Cardiac fibroblast (primary cell): Measurements from ENCODE around the gene QRSL1.

Source experiments
- DNase-seq, 2 donors: peaks; one replicate each; pipeline versions ENCODE4 v3.0.0 to v3.0.0-alpha.2; 2010; ENCODE audit warnings: low read depth in 2 of 2
- H3K4me3 ChIP-seq, 2 donors: replicated peaks in 1 of 2; 1 replicate in 1 of 2; 2 replicates in 1 of 2; pipeline ENCODE4 v1.5.1; 2011; ENCODE audit warnings: low read depth in 2 of 2, low read length in 2 of 2, mild to moderate bottlenecking in 2 of 2, moderate library complexity in 1 of 2
- CTCF ChIP-seq: IDR thresholded peaks from one replicate; pipeline ENCODE4 v1.5.1; 2011; ENCODE audit warnings: low read depth, mild to moderate bottlenecking, low read length, inconsistent platforms

QRSL1 gene

GRCh38 chr6:106666282-106667021 lies 37.1 kb downstream of the QRSL1 start:
- H3K4me3 ChIP-seq: no peak overlapping the region
- no peak for DNase-seq
- no peak for TF ChIP-seq CTCF

- DNase-seq: no peak
- no peak overlapping the region for H3K4me3 ChIP-seq
- no peak for TF ChIP-seq CTCF
Observed at GRCh38 chr6:106667022-106667402, 37.6 kb downstream of the QRSL1 start.

- TF ChIP-seq CTCF: no peak
- no peak for DNase-seq
- H3K4me3 ChIP-seq: no peak overlapping the region
Observed at GRCh38 chr6:106670236-106670635, 40.9 kb downstream of the QRSL1 start.

GRCh38 chr6:106671651-106672050 lies 42.3 kb downstream of the QRSL1 start:
- no peak overlapping the region for H3K4me3 ChIP-seq
- DNase-seq: no peak
- no peak for TF ChIP-seq CTCF

- DNase-seq: no peak
Observed at GRCh38 chr6:106674541-106675229, 45.3 kb downstream of the QRSL1 start.

GRCh38 chr6:106677282-106677681 lies 47.9 kb downstream of the QRSL1 start:
- no peak for DNase-seq
- TF ChIP-seq CTCF: no peak
- no peak overlapping the region for H3K4me3 ChIP-seq

More at GRCh38 chr6:106674541-106675229, 45.3 kb downstream of the QRSL1 start:
- H3K4me3 ChIP-seq: no peak overlapping the region
- TF ChIP-seq CTCF: no peak
